ENCODE measurements around the gene MYEF2. TPM values are rescaled to one million over a fixed set of nuclear protein-coding genes. Genes with fewer than 3 reads are reported as not detected.

Gene MYEF2
- total RNA-seq, result 10 to 100 TPM in 2 of 4 donors, 1 to 10 TPM in 2; 5.1 to 44.6 (median 10.1) TPM

- Histone ChIP-seq H3K4me3 (peak within 1 kb of the TSS; percentile 58 to 84 (median 72)), H3K36me3 (no peaks in the 10 kb centered on the region), H3K27ac (peak within 1 kb of the TSS; percentile 48 to 79 (median 67)), H3K9me3 (no peaks in the 10 kb centered on the region), H3K27me3 (no peaks in the 10 kb centered on the region), H3K4me1 (peaks cover 0 to 10% (median 0%) of the 10 kb centered on the region in 4 donors)
- TF ChIP-seq CTCF (IDR thresholded peaks at IDR 0.05) (peak in 3 of 6 experiments; percentile 33 to 48 (median 46)), POLR2A (IDR thresholded peaks at IDR 0.05) (no peak)
- peak; percentile 67 to 81 (median 71) for DNase-seq
Observed at GRCh38 chr15:48177766-48178647, at the start of gene MYEF2. TSS of gene MYEF2 (minus strand) at chr15:48178295. CDS start at chr15:48178237, 58 bp downstream.

GRCh38 chr15:48225771-48226170, 47.7 kb upstream of the MYEF2 start:
- no peak overlapping the region for H3K4me3 ChIP-seq
- no peaks in the 10 kb centered on the region for H3K36me3 ChIP-seq
- no peaks in the 10 kb centered on the region for H3K27me3 ChIP-seq
- TF ChIP-seq POLR2A (IDR thresholded peaks at IDR 0.05) (no peak), CTCF (IDR thresholded peaks at IDR 0.05) (no peak)
- no peak overlapping the region for H3K27ac ChIP-seq
- H3K9me3 ChIP-seq, result no peaks in the 10 kb centered on the region
- no peaks in the 10 kb centered on the region for H3K4me1 ChIP-seq
- no peak for DNase-seq

GRCh38 chr15:48222627-48223026, 44.5 kb upstream of the MYEF2 start:
- TF ChIP-seq CTCF (IDR thresholded peaks at IDR 0.05) (no peak), POLR2A (IDR thresholded peaks at IDR 0.05) (no peak)
- Histone ChIP-seq H3K9me3 (no peaks in the 10 kb centered on the region), H3K27me3 (no peaks in the 10 kb centered on the region)

GRCh38 chr15:48221885-48222284, 43.8 kb upstream of the MYEF2 start:
- H3K4me1 ChIP-seq, result no peaks in the 10 kb centered on the region
- no peak for TF ChIP-seq CTCF (IDR thresholded peaks at IDR 0.05)
- TF ChIP-seq POLR2A (IDR thresholded peaks at IDR 0.05), result no peak
- no peak overlapping the region for H3K27ac ChIP-seq
- no peaks in the 10 kb centered on the region for H3K9me3 ChIP-seq
- H3K36me3 ChIP-seq, result no peaks in the 10 kb centered on the region
- no peak overlapping the region for H3K4me3 ChIP-seq
- DNase-seq, result no peak
- H3K27me3 ChIP-seq, result no peaks in the 10 kb centered on the region

More at GRCh38 chr15:48222627-48223026, 44.5 kb upstream of the MYEF2 start:
- no peak for DNase-seq
- Histone ChIP-seq H3K36me3 (no peaks in the 10 kb centered on the region), H3K4me3 (no peak overlapping the region), H3K27ac (no peak overlapping the region), H3K4me1 (no peaks in the 10 kb centered on the region)

- Histone ChIP-seq H3K27ac (no peak overlapping the region), H3K36me3 (no peaks in the 10 kb centered on the region), H3K4me3 (no peak overlapping the region), H3K4me1 (no peaks in the 10 kb centered on the region), H3K27me3 (no peaks in the 10 kb centered on the region), H3K9me3 (no peaks in the 10 kb centered on the region)
- TF ChIP-seq CTCF (IDR thresholded peaks at IDR 0.05) (no peak), POLR2A (IDR thresholded peaks at IDR 0.05) (no peak)
- DNase-seq, result no peak
Observed at GRCh38 chr15:48221261-48221660, 43.2 kb upstream of the MYEF2 start.
